GM19438 (cell line): ENCODE data around the gene FABP2.

ENCODE experiments used
- ATAC-seq: cut with Tn5 transposase; IDR thresholded peaks from one replicate; pipeline ENCODE4 v1.9.1; 2021; ENCODE audit warnings: low read depth; ENCODE audit not compliant: unreplicated experiment

The FABP2 gene

DNA sequence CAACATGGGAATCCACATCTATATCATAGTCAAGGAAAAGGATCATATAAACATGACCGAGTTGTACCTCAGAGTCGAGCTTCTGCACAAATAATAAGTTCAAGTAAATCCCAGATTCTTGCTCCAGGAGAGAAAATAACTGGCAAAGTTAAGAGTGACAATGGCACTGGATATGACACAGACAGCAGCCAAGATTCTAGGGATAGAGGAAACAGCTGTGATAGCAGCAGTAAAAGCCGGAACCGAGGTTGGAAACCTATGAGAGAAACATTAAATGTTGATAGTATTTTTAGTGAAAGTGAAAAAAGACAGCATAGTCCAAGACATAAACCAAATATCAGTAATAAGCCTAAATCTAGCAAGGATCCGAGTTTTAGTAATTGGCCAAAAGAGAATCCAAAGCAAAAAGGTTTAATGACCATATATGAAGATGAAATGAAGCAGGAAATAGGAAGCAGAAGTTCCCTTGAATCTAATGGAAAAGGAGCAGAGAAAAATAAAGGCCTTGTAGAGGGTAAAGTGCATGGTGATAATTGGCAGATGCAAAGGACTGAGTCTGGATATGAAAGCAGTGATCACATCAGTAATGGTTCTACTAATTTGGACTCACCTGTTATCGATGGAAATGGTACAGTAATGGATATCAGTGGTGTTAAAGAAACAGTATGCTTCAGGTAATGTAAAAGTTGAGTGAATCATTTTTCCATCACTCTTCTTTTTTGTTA, 50.4 kb downstream of the FABP2 start:
- no peak for ATAC-seq

DNA sequence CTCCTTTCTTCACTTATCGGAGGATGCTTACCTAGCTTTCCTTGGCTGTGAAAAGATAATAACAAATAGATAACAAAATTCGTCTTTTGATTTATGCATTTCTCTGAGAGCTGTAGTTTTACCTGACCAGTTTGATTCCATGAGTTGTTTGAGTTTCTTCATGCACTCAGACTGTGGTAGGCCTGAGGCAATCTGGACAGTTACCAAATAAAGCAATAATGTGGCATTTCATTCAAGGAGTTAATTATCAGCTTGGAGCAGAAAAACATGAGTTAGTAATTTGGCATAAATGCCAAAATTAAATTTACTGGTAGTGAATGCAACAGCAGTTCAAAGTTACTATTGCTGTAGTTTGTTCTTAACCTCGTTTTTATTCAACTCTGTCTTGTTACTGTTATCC, 53.5 kb downstream of the FABP2 start:
- ATAC-seq = no peak
